OCI-LY7 (cell line): ENCODE data around the gene LZTFL1.

Experiments
- CTCF ChIP-seq: fragments of 200-600 bp; sonication (generic); conservative IDR thresholded peaks from 2 replicates; pipeline ENCODE4 v1.5.1; 2014; ENCODE audit warnings: mild to moderate bottlenecking, antibody characterized with exemption, low read length, moderate library complexity, mixed read lengths
- EZH2phosphoT487 ChIP-seq: fragments of 200-600 bp; sonication (generic); IDR thresholded peaks from 2 replicates; pipeline ENCODE4 v1.6.1; 2018; ENCODE audit warnings: low read depth, borderline replicate concordance, mild to moderate bottlenecking, mixed run types, antibody characterized with exemption, low read length, moderate library complexity, mixed read lengths

DNA sequence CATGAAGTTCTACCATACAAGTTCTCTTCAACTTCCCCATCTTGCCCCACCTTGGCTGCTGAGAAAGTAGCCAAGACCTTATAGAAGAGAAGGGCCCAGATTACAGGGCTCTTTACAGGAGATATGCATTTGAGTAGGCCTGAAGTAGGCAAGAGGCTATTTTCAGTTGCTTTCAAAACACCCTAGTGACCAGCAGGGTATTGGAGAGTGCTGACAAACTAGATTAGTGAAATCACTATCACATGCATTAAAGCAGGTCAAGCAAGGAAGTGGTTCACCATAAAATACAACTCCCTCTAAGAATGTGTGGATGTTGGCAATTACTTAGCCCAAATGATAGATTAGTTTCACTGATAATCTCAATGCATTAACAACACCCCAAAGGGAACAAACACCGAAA, 2.7 kb upstream of the LZTFL1 start:
- TF ChIP-seq CTCF (no peak), EZH2phosphoT487 (no peak)
